Measurements from ENCODE around the gene SPR.

- TF ChIP-seq POLR2A (IDR thresholded peaks at IDR 0.05) (no peak), CTCF (IDR thresholded peaks at IDR 0.05) (no peak)
Observed at GRCh38 chr2:72932805-72933204, 45.6 kb downstream of the SPR start.
